Endothelial cell of umbilical vein (primary cell): ENCODE results near the gene PARD3B. TPM values are rescaled to one million over a fixed set of nuclear protein-coding genes. Genes with fewer than 3 reads are reported as not detected.

Experiments used
- BruUV-seq: library from RNA; stranded (reverse); fragments of 400-500 nt; replicated peaks from 2 replicates; lab custom pipeline; 2021; lab: Mats Ljungman, UMichigan
- CTCF ChIA-PET: fragments of 300-600, 350-600 bp; sonication (Branson Sonifier 250); formaldehyde crosslinking; loops from one replicate; lab custom pipeline; 2021; ENCODE audit warnings: antibody characterized with exemption, inconsistent platforms; lab: Charles Lee
- POLR2A ChIA-PET: fragments of 300-600, 350-600 bp; sonication (Branson Sonifier 250); formaldehyde crosslinking; loops from one replicate; lab custom pipeline; 2021; ENCODE audit warnings: antibody characterized with exemption, inconsistent platforms; lab: Charles Lee
- DNase-seq: peaks from one replicate; pipeline ENCODE4 v3.0.0-alpha.2; 2011; ENCODE audit warnings: low read depth, low spot score
- FAIRE-seq: peaks from 2 replicates; lab custom pipeline; 2011; peaks lifted over from hg19 to GRCh38; lab: Jason Lieb, UNC
- H2AFZ ChIP-seq: 2 replicates; pipeline ENCODE4 v1.6.0; 2012; ENCODE audit warnings: low read depth, low read length, control low read depth, inconsistent platforms
- H3K27ac ChIP-seq: 2 replicates; pipeline ENCODE4 v1.5.1; 2011; ENCODE audit warnings: low read depth, mild to moderate bottlenecking, control low read depth, low read length, moderate library complexity; ENCODE audit not compliant: insufficient read depth
- H3K27me3 ChIP-seq, 2 experiments: 2 replicates each; pipeline versions ENCODE4 v1.6.0 to v1.6.1; 2011; ENCODE audit warnings: low read length in 2 of 2, mixed read lengths in 1 of 2; ENCODE audit not compliant: control insufficient read depth in 2 of 2, insufficient read depth in 2 of 2
- H3K36me3 ChIP-seq, 2 experiments: 2 replicates in 1 of 2; 3 replicates in 1 of 2; pipeline ENCODE4 v1.5.1; 2011; ENCODE audit warnings: low read length in 2 of 2, mild to moderate bottlenecking in 1 of 2, moderate library complexity in 1 of 2; ENCODE audit not compliant: control insufficient read depth in 2 of 2, insufficient read depth in 2 of 2; ENCODE audit errors: extremely low read depth in 1 of 2
- H3K4me1 ChIP-seq: 3 replicates; pipeline ENCODE4 v1.5.1; 2011; ENCODE audit warnings: mild to moderate bottlenecking, low read length; ENCODE audit not compliant: control insufficient read depth, insufficient read depth; ENCODE audit errors: extremely low read depth
- H3K4me2 ChIP-seq: 2 replicates; pipeline ENCODE4 v1.6.1; 2011; ENCODE audit warnings: low read length, control low read depth, mixed read lengths; ENCODE audit not compliant: insufficient read depth
- H3K4me3 ChIP-seq, 3 experiments: fragments of 200-600 bp in 1 of 3; sonication (generic), shearing (Covaris generic) in 1 of 3; replicated peaks in 1 of 3; 2 replicates each; pipeline ENCODE4 v1.5.1; 2011 to 2016; ENCODE audit warnings: control low read depth in 3 of 3, low read length in 3 of 3, mild to moderate bottlenecking in 2 of 3, inconsistent platforms in 1 of 3, low read depth in 1 of 3, moderate library complexity in 1 of 3; ENCODE audit not compliant: insufficient read depth in 1 of 3
- H3K79me2 ChIP-seq: 2 replicates; pipeline ENCODE4 v1.6.0; 2012; ENCODE audit warnings: low read length, inconsistent platforms; ENCODE audit not compliant: control insufficient read depth, insufficient read depth
- H3K9ac ChIP-seq: replicated peaks from 2 replicates; pipeline ENCODE3; 2011; ENCODE audit warnings: low read length, control low read depth; ENCODE audit not compliant: insufficient read depth; ENCODE audit errors: extremely low read depth
- H3K9me1 ChIP-seq: replicated peaks from 3 replicates; pipeline ENCODE4 v1.6.0; 2011; ENCODE audit warnings: mild to moderate bottlenecking, low read length; ENCODE audit not compliant: control insufficient read depth, insufficient read depth; ENCODE audit errors: extremely low read depth
- H3K9me3 ChIP-seq: replicated peaks from 2 replicates; pipeline ENCODE4 v1.5.1; 2012; ENCODE audit warnings: low read length, inconsistent platforms; ENCODE audit not compliant: control insufficient read depth, insufficient read depth
- H4K20me1 ChIP-seq: replicated peaks from 2 replicates; pipeline ENCODE3; 2011; ENCODE audit warnings: mild to moderate bottlenecking, low read length; ENCODE audit not compliant: control insufficient read depth, insufficient read depth; ENCODE audit errors: extremely low read depth
- EZH2 ChIP-seq: IDR thresholded peaks from 2 replicates; pipeline ENCODE4 v1.6.1; 2012; ENCODE audit warnings: borderline replicate concordance, low read depth, mild to moderate bottlenecking, moderate library complexity, low read length, inconsistent platforms; ENCODE audit not compliant: severe bottlenecking
- FOS ChIP-seq: IDR thresholded peaks from 2 replicates; pipeline ENCODE4 v1.6.1; 2011; ENCODE audit warnings: mild to moderate bottlenecking, low read length, moderate library complexity, borderline replicate concordance; ENCODE audit not compliant: insufficient read depth
- GATA2 ChIP-seq: IDR thresholded peaks from 2 replicates; pipeline ENCODE4 v1.7.0; 2011; ENCODE audit warnings: low read depth, mild to moderate bottlenecking, moderate library complexity, mixed read lengths, low read length; ENCODE audit not compliant: insufficient read length, insufficient read depth
- JUN ChIP-seq: IDR thresholded peaks from 2 replicates; pipeline ENCODE4 v1.6.1; 2011; ENCODE audit warnings: borderline replicate concordance, low read depth; ENCODE audit not compliant: insufficient read length, insufficient read depth
- MYC ChIP-seq: IDR thresholded peaks from one replicate; pipeline ENCODE4 v1.6.1; 2011; ENCODE audit warnings: mild to moderate bottlenecking, low read depth, low read length
- POLR2A ChIP-seq: IDR thresholded peaks from 2 replicates; pipeline ENCODE4 v1.6.1; 2012; ENCODE audit warnings: low read depth, mild to moderate bottlenecking, control low read depth, low read length
- dilution Hi-C: fragments of 300-500 bp; cut with MboI; formaldehyde crosslinking; loops from one replicate; pipeline ENCODE4 v1.15.0; 2019; ENCODE audit warnings: low sequenced_read_pairs; ENCODE audit not compliant: extremely low pct_ligation_motif_present
- intact Hi-C: fragments of 100-400 bp; cut with micrococcal nuclease; formaldehyde crosslinking; loops from one replicate; pipeline ENCODE4 v1.10.0; 2022
- polyA plus RNA-seq, 4 experiments: library from polyadenylated mRNA; depleted of rRNA in 3 of 4; stranded (reverse) in 3 of 4; unstranded in 1 of 4; fragments of >200 nt; gene quantifications; 2 replicates each; pipeline versions ENCODE4 v1.2.1 to v1.2.3, GENCODE V29; 2011 to 2012; ENCODE audit warnings: missing spikeins in 1 of 4
- total RNA-seq: library from RNA; stranded (reverse); gene quantifications from 2 replicates; pipeline ENCODE4 v1.2.3, GENCODE V29; 2021
- TF ChIP-seq, protein P1 (sequence below): IDR thresholded peaks from 2 replicates; pipeline ENCODE4 v1.6.1; 2011; ENCODE audit not compliant: insufficient read depth, insufficient read length
- TF ChIP-seq, protein P2 (sequence below), 2 donors: IDR thresholded peaks; 1 replicate in 1 of 2; 2 replicates in 1 of 2; pipeline ENCODE4 v1.5.1; 2011; ENCODE audit warnings: low read length in 2 of 2, mild to moderate bottlenecking in 2 of 2, moderate library complexity in 2 of 2, control low read depth in 1 of 2, inconsistent platforms in 1 of 2, low read depth in 1 of 2; ENCODE audit not compliant: insufficient read depth in 1 of 2; ENCODE audit errors: extremely low read depth in 1 of 2

Gene PARD3B
- total and polyA plus RNA-seq, 2 donors (not counting 3 experiments of a cell fraction or from before 2014, with no cell fraction given), result 2.2 to 30.9 TPM

DNA sequence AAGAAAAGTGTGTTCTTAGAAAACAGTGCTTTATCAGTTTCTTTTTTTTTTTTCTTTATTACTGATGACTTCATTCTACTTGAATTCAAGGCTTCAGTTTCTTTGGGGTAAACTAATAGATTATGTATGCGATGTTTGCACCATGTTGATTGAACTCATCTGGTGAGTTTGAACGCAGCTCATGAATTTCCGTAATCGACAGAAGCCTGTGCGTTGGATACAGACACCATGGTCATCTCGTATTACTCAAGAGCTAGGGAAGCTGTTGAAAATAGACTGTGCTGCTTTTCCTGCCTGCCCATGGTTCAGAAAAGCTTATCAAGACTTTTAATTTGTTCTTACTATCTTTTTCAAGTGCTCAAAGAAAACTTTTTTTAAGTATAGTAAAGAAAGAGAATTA is 951.5 kb downstream of the PARD3B start:
- intact Hi-C loops, result no loop called here
- H3K9me3 ChIP-seq, result no peaks in the 10 kb centered on the region
- no peaks in the 10 kb centered on the region for H3K79me2 ChIP-seq
- H3K4me2 ChIP-seq, result no peak overlapping the region
- H3K27ac ChIP-seq, result no peak overlapping the region
- no peak for FAIRE-seq
- H3K27me3 ChIP-seq, result no peaks in the 10 kb centered on the region
- ChIA-PET CTCF (interaction anchor here (0.7 kb wide), 1 partner anchor 322 kb away, joined by 3 read pairs; no protein-coding TSS in a partner anchor), POLR2A (interaction anchor here (0.7 kb wide), 1 partner anchor 577 kb away, joined by 5 read pairs; no protein-coding TSS in a partner anchor)
- DNase-seq, result no peak
- TF ChIP-seq POLR2A (no peak), MYC (no peak), FOS (no peak), JUN (no peak), GATA2 (no peak), EZH2 (no peak)
- TF ChIP-seq, protein P1, sequence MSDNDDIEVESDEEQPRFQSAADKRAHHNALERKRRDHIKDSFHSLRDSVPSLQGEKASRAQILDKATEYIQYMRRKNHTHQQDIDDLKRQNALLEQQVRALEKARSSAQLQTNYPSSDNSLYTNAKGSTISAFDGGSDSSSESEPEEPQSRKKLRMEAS, result no peak
- TF ChIP-seq, protein P2, sequence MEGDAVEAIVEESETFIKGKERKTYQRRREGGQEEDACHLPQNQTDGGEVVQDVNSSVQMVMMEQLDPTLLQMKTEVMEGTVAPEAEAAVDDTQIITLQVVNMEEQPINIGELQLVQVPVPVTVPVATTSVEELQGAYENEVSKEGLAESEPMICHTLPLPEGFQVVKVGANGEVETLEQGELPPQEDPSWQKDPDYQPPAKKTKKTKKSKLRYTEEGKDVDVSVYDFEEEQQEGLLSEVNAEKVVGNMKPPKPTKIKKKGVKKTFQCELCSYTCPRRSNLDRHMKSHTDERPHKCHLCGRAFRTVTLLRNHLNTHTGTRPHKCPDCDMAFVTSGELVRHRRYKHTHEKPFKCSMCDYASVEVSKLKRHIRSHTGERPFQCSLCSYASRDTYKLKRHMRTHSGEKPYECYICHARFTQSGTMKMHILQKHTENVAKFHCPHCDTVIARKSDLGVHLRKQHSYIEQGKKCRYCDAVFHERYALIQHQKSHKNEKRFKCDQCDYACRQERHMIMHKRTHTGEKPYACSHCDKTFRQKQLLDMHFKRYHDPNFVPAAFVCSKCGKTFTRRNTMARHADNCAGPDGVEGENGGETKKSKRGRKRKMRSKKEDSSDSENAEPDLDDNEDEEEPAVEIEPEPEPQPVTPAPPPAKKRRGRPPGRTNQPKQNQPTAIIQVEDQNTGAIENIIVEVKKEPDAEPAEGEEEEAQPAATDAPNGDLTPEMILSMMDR (IDR thresholded peaks at IDR 0.05; ENCODE audit: extremely low read depth in 1 of 2, insufficient read depth in 1 of 2, low read depth in 1 of 2, low read length in 2 of 2), result no peak
- H3K36me3 ChIP-seq, result no peaks in the 10 kb centered on the region
- dilution Hi-C loops, result no loop called here
- H3K4me3 ChIP-seq, result no peak overlapping the region
- H3K9ac ChIP-seq, result no peak overlapping the region
- no TSS peak for BruUV-seq
- no peaks in the 10 kb centered on the region for H3K9me1 ChIP-seq
- H2AFZ ChIP-seq, result no peak overlapping the region
- no peaks in the 10 kb centered on the region for H3K4me1 ChIP-seq
- no peaks in the 10 kb centered on the region for H4K20me1 ChIP-seq
